ENCODE measurements around the gene BTBD9. TPM values are rescaled to one million over a fixed set of nuclear protein-coding genes. Genes with fewer than 3 reads are reported as not detected.

BTBD9 gene
- total and polyA plus RNA-seq, 2 donors, result 2.9 to 4.2 TPM

GRCh38 chr6:38610050-38610625 lies 29.6 kb downstream of the BTBD9 start:
- H3K4me3 ChIP-seq (ENCODE audit: low read length in 2 of 2), result no peak overlapping the region
- H3K9me3 ChIP-seq (ENCODE audit: control insufficient read depth in 2 of 2, insufficient read depth in 1 of 2, low read length in 1 of 2), result no peaks in the 10 kb centered on the region
- DNase-seq (ENCODE audit: low read depth in 6 of 9, low spot score in 9 of 9), result no peak
- H3K27me3 ChIP-seq (ENCODE audit: control insufficient read depth in 2 of 2, insufficient read depth in 1 of 2, low read length in 1 of 2), result no peaks in the 10 kb centered on the region
- H3K36me3 ChIP-seq (ENCODE audit: control insufficient read depth in 2 of 2, insufficient read depth in 2 of 2, low read length in 1 of 2), result no peaks in the 10 kb centered on the region
- H3K27ac ChIP-seq (ENCODE audit: low read depth in 1 of 2, low read length in 1 of 2), result no peak overlapping the region
- H3K4me1 ChIP-seq (ENCODE audit: control insufficient read depth in 2 of 2, insufficient read depth in 2 of 2, low read length in 2 of 2), result no peaks in the 10 kb centered on the region
- 95% methylated on average over 6 of the region's 6 CpGs for WGBS

GRCh38 chr6:38604700-38605099 lies 35.0 kb downstream of the BTBD9 start:
- no peak for DNase-seq (ENCODE audit: low read depth in 6 of 9, low spot score in 9 of 9)
- no peak overlapping the region for H3K4me3 ChIP-seq (ENCODE audit: low read length in 2 of 2)
- no peaks in the 10 kb centered on the region for H3K36me3 ChIP-seq (ENCODE audit: control insufficient read depth in 2 of 2, insufficient read depth in 2 of 2, low read length in 1 of 2)
- no peaks in the 10 kb centered on the region for H3K27me3 ChIP-seq (ENCODE audit: control insufficient read depth in 2 of 2, insufficient read depth in 1 of 2, low read length in 1 of 2)
- no peaks in the 10 kb centered on the region for H3K4me1 ChIP-seq (ENCODE audit: control insufficient read depth in 2 of 2, insufficient read depth in 2 of 2, low read length in 2 of 2)
- H3K27ac ChIP-seq (ENCODE audit: low read depth in 1 of 2, low read length in 1 of 2), result no peak overlapping the region
- no peaks in the 10 kb centered on the region for H3K9me3 ChIP-seq (ENCODE audit: control insufficient read depth in 2 of 2, insufficient read depth in 1 of 2, low read length in 1 of 2)
- 95% methylated on average over 2 of the region's 2 CpGs for WGBS

GRCh38 chr6:38603966-38604365 lies 35.8 kb downstream of the BTBD9 start:
- no peaks in the 10 kb centered on the region for H3K4me1 ChIP-seq (ENCODE audit: control insufficient read depth in 2 of 2, insufficient read depth in 2 of 2, low read length in 2 of 2)
- no peaks in the 10 kb centered on the region for H3K27me3 ChIP-seq (ENCODE audit: control insufficient read depth in 2 of 2, insufficient read depth in 1 of 2, low read length in 1 of 2)
- no peaks in the 10 kb centered on the region for H3K36me3 ChIP-seq (ENCODE audit: control insufficient read depth in 2 of 2, insufficient read depth in 2 of 2, low read length in 1 of 2)
- DNase-seq (ENCODE audit: low read depth in 6 of 9, low spot score in 9 of 9), result no peak
- 98% methylated on average over 3 of the region's 3 CpGs for WGBS
- H3K9me3 ChIP-seq (ENCODE audit: control insufficient read depth in 2 of 2, insufficient read depth in 1 of 2, low read length in 1 of 2), result no peaks in the 10 kb centered on the region
- H3K4me3 ChIP-seq (ENCODE audit: low read length in 2 of 2), result no peak overlapping the region
- no peak overlapping the region for H3K27ac ChIP-seq (ENCODE audit: low read depth in 1 of 2, low read length in 1 of 2)

DNA sequence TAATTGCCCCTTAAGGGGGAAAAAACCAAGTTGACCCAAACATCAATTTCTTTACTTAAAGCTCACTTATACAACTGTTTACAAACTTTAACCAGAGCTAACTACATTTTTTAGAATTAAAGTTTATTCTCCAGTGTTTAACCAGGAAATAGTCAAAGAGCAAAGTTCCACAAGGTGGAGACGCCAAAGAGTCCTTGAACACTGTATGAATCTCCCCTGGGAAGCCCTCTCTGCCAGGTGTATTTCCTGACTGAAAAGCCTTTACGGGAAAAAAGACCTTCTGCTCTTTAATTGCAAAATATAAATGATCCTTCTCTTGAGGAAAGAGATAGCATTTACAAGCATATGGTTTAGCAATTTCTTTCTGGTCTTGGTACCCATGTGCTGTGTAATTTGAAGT lies 36.2 kb downstream of the BTBD9 start:
- no peak overlapping the region for H3K4me3 ChIP-seq (ENCODE audit: low read length in 2 of 2)
- no peaks in the 10 kb centered on the region for H3K9me3 ChIP-seq (ENCODE audit: control insufficient read depth in 2 of 2, insufficient read depth in 1 of 2, low read length in 1 of 2)
- no peak overlapping the region for H3K27ac ChIP-seq (ENCODE audit: low read depth in 1 of 2, low read length in 1 of 2)
- DNase-seq (ENCODE audit: low read depth in 6 of 9, low spot score in 9 of 9), result no peak
- H3K4me1 ChIP-seq (ENCODE audit: control insufficient read depth in 2 of 2, insufficient read depth in 2 of 2, low read length in 2 of 2), result no peaks in the 10 kb centered on the region
- 95% methylated on average over 2 of the region's 2 CpGs for WGBS
- H3K27me3 ChIP-seq (ENCODE audit: control insufficient read depth in 2 of 2, insufficient read depth in 1 of 2, low read length in 1 of 2), result no peaks in the 10 kb centered on the region
- H3K36me3 ChIP-seq (ENCODE audit: control insufficient read depth in 2 of 2, insufficient read depth in 2 of 2, low read length in 1 of 2), result no peaks in the 10 kb centered on the region

GRCh38 chr6:38599966-38600550 lies 39.7 kb downstream of the BTBD9 start:
- Histone ChIP-seq H3K27me3 (ENCODE audit: control insufficient read depth in 2 of 2, insufficient read depth in 1 of 2, low read length in 1 of 2) (no peaks in the 10 kb centered on the region), H3K36me3 (ENCODE audit: control insufficient read depth in 2 of 2, insufficient read depth in 2 of 2, low read length in 1 of 2) (no peaks in the 10 kb centered on the region), H3K27ac (ENCODE audit: low read depth in 1 of 2, low read length in 1 of 2) (no peak overlapping the region), H3K4me3 (ENCODE audit: low read length in 2 of 2) (no peak overlapping the region), H3K4me1 (ENCODE audit: control insufficient read depth in 2 of 2, insufficient read depth in 2 of 2, low read length in 2 of 2) (no peaks in the 10 kb centered on the region), H3K9me3 (ENCODE audit: control insufficient read depth in 2 of 2, insufficient read depth in 1 of 2, low read length in 1 of 2) (no peaks in the 10 kb centered on the region)
- WGBS, result 96% methylated on average over 4 of the region's 4 CpGs
- no peak for DNase-seq (ENCODE audit: low read depth in 6 of 9, low spot score in 9 of 9)

GRCh38 chr6:38599261-38599660 lies 40.5 kb downstream of the BTBD9 start:
- H3K27me3 ChIP-seq (ENCODE audit: control insufficient read depth in 2 of 2, insufficient read depth in 1 of 2, low read length in 1 of 2), result no peaks in the 10 kb centered on the region
- 98% methylated on average over 5 of the region's 5 CpGs for WGBS
- no peaks in the 10 kb centered on the region for H3K36me3 ChIP-seq (ENCODE audit: control insufficient read depth in 2 of 2, insufficient read depth in 2 of 2, low read length in 1 of 2)
- H3K27ac ChIP-seq (ENCODE audit: low read depth in 1 of 2, low read length in 1 of 2), result no peak overlapping the region
- H3K4me3 ChIP-seq (ENCODE audit: low read length in 2 of 2), result no peak overlapping the region
- H3K9me3 ChIP-seq (ENCODE audit: control insufficient read depth in 2 of 2, insufficient read depth in 1 of 2, low read length in 1 of 2), result no peaks in the 10 kb centered on the region
- H3K4me1 ChIP-seq (ENCODE audit: control insufficient read depth in 2 of 2, insufficient read depth in 2 of 2, low read length in 2 of 2), result no peaks in the 10 kb centered on the region
- DNase-seq (ENCODE audit: low read depth in 6 of 9, low spot score in 9 of 9), result no peak

DNA sequence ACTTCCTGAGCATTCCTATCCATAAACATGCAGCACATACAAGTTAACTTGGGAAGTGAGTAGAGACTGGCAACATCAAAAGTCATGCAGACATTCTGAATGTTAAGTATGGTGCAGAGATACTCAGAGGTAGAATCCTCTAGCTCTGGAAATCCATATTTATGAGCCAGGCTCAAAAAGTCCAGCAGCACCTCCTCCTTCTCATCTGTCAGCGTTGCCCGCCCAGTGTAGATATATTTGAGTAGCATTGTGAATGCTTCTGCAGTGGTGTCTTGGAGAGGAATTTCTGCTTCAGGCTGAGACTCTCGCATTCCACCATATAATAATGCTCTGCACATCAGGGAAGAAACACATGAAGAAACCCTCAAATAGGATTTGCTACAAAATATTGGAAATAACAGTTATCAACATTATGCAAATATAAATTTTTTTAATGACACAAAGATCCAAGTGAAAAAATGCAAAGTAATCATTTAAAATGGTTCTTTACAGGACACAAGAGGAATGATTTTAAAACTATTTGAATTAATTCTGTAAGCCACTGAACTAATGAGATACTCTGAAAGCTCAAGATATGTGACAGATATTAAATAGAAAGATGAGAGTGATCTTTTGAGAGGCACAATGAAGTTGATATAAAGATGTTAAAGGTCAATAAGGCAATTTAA lies 45.6 kb downstream of the BTBD9 start:
- DNase-seq (ENCODE audit: low read depth in 6 of 9, low spot score in 9 of 9), result no peak
- 99% methylated on average over 3 of the region's 3 CpGs for WGBS
- Histone ChIP-seq H3K4me3 (ENCODE audit: low read length in 2 of 2) (no peak overlapping the region), H3K36me3 (ENCODE audit: control insufficient read depth in 2 of 2, insufficient read depth in 2 of 2, low read length in 1 of 2) (peaks cover 0 to 4% of the 10 kb centered on the region in 2 donors), H3K27ac (ENCODE audit: low read depth in 1 of 2, low read length in 1 of 2) (no peak overlapping the region), H3K27me3 (ENCODE audit: control insufficient read depth in 2 of 2, insufficient read depth in 1 of 2, low read length in 1 of 2) (no peaks in the 10 kb centered on the region), H3K4me1 (ENCODE audit: control insufficient read depth in 2 of 2, insufficient read depth in 2 of 2, low read length in 2 of 2) (no peaks in the 10 kb centered on the region), H3K9me3 (ENCODE audit: control insufficient read depth in 2 of 2, insufficient read depth in 1 of 2, low read length in 1 of 2) (no peaks in the 10 kb centered on the region)

DNA sequence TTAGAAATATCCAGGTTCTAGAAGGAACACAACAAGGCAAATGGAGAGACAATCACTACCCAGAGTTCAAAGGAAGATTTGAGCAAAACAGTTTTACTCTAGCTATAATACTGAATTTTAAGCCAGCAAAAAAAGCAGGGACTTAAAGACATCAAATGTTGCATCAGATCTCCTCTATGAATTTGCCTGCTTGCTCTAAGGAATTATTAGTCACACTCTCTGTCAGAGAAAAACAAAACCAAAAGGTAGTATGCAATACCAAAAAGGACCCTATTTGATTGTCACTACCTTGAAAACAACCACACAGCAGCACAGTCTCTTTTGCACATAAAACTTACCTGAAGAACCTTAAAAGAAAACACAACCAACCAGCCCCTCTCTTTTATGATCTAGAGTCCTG lies 46.3 kb downstream of the BTBD9 start:
- no peak for DNase-seq (ENCODE audit: low read depth in 6 of 9, low spot score in 9 of 9)
- no peaks in the 10 kb centered on the region for H3K9me3 ChIP-seq (ENCODE audit: control insufficient read depth in 2 of 2, insufficient read depth in 1 of 2, low read length in 1 of 2)
- H3K36me3 ChIP-seq (ENCODE audit: control insufficient read depth in 2 of 2, insufficient read depth in 2 of 2, low read length in 1 of 2), result peaks cover 0 to 4% of the 10 kb centered on the region in 2 donors

GRCh38 chr6:38591439-38591838 lies 48.3 kb downstream of the BTBD9 start:
- Histone ChIP-seq H3K36me3 (ENCODE audit: control insufficient read depth in 2 of 2, insufficient read depth in 2 of 2, low read length in 1 of 2) (peaks cover 0 to 4% of the 10 kb centered on the region in 2 donors), H3K9me3 (ENCODE audit: control insufficient read depth in 2 of 2, insufficient read depth in 1 of 2, low read length in 1 of 2) (no peaks in the 10 kb centered on the region), H3K4me3 (ENCODE audit: low read length in 2 of 2) (no peak overlapping the region), H3K27ac (ENCODE audit: low read depth in 1 of 2, low read length in 1 of 2) (no peak overlapping the region), H3K27me3 (ENCODE audit: control insufficient read depth in 2 of 2, insufficient read depth in 1 of 2, low read length in 1 of 2) (no peaks in the 10 kb centered on the region), H3K4me1 (ENCODE audit: control insufficient read depth in 2 of 2, insufficient read depth in 2 of 2, low read length in 2 of 2) (no peaks in the 10 kb centered on the region)
- 97% methylated on average over 1 of the region's 1 CpG for WGBS
- DNase-seq (ENCODE audit: low read depth in 6 of 9, low spot score in 9 of 9), result no peak

More for the DNA sequence above, 46.3 kb downstream of the BTBD9 start:
- no peaks in the 10 kb centered on the region for H3K27me3 ChIP-seq (ENCODE audit: control insufficient read depth in 2 of 2, insufficient read depth in 1 of 2, low read length in 1 of 2)
- H3K4me3 ChIP-seq (ENCODE audit: low read length in 2 of 2), result no peak overlapping the region
- no peaks in the 10 kb centered on the region for H3K4me1 ChIP-seq (ENCODE audit: control insufficient read depth in 2 of 2, insufficient read depth in 2 of 2, low read length in 2 of 2)
- no peak overlapping the region for H3K27ac ChIP-seq (ENCODE audit: low read depth in 1 of 2, low read length in 1 of 2)

Data from thymus (tissue), 11 donors.